K562 (cell line): ENCODE results near the gene EMC1. TPM values are rescaled to one million over a fixed set of nuclear protein-coding genes. Genes with fewer than 3 reads are reported as not detected.
A peak's percentile ranks its signal among the peaks of the same experiment; 100 is the strongest.
"Not testable (repeated sequence)": the region's sequence is repeated elsewhere in the genome, so short reads cannot be mapped to it uniquely, and the experiment has no call there.

Experiments
- ATAC-seq: fragments of 200-7000 bp; cut with Tn5 transposase; 3 replicates; pipeline ENCODE4 v1.9.1; 2020; ENCODE audit warnings: moderate library complexity
- BruUV-seq: library from RNA; stranded (reverse); fragments of 400-500 nt; replicated peaks from 2 replicates; lab custom pipeline; 2021; lab: Mats Ljungman, UMichigan
- CTCF ChIA-PET: fragments of 300-600 bp; formaldehyde crosslinking; extraction: SDS; loops from one replicate; lab custom pipeline; 2021; ENCODE audit warnings: low intra/inter-chr PET ratio; lab: Yijun Ruan, JAX
- POLR2A ChIA-PET: fragments of 300-600, 350-650 bp; sonication (Branson Sonifier 250); formaldehyde crosslinking; extraction: SDS; loops from one replicate; lab custom pipeline; 2021; ENCODE audit warnings: antibody characterized with exemption, inconsistent platforms; lab: Yijun Ruan, JAX
- DNase-seq, 4 experiments: peaks; one replicate each; pipeline versions ENCODE4 v3.0.0 to v3.0.0-alpha.2; 2011 to 2018; ENCODE audit warnings: low spot score in 3 of 4, mixed read lengths in 3 of 4; ENCODE audit errors: extremely low read depth in 1 of 4
- FAIRE-seq: peaks from 2 replicates; lab custom pipeline; 2011; peaks lifted over from hg19 to GRCh38; lab: Jason Lieb, UNC
- H2AFZ ChIP-seq: 2 replicates; pipeline ENCODE4 v1.6.0; 2011; ENCODE audit warnings: low read depth, low read length, control low read depth, inconsistent platforms
- H3K27ac ChIP-seq: fragments of 200-600 bp; 3 replicates; pipeline ENCODE4 v1.8.0; 2011; ENCODE audit warnings: low read depth, mild to moderate bottlenecking, control low read depth, inconsistent platforms, low read length, moderate library complexity, mixed read lengths; ENCODE audit errors: extremely low read depth
- H3K27me3 ChIP-seq, 2 experiments: fragments of 300-600 bp in 1 of 2; 2 replicates in 1 of 2; 3 replicates in 1 of 2; pipeline versions ENCODE4 v1.6.0 to v1.8.0; 2011; ENCODE audit warnings: inconsistent platforms in 2 of 2, low read length in 2 of 2, mild to moderate bottlenecking in 1 of 2, mixed read lengths in 1 of 2, moderate library complexity in 1 of 2; ENCODE audit not compliant: control insufficient read depth in 2 of 2, insufficient read depth in 2 of 2
- H3K36me3 ChIP-seq: fragments of 300-600 bp; 3 replicates; pipeline ENCODE4 v1.8.0; 2011; ENCODE audit warnings: mild to moderate bottlenecking, low read length, inconsistent platforms; ENCODE audit not compliant: control insufficient read depth, insufficient read depth
- H3K4me1 ChIP-seq, 2 experiments: fragments of 200-600 bp in 1 of 2; replicated peaks in 1 of 2; 2 replicates in 1 of 2; 3 replicates in 1 of 2; pipeline versions ENCODE4 v1.5.1 to v1.8.0; 2011; ENCODE audit warnings: inconsistent platforms in 2 of 2, low read length in 2 of 2, mild to moderate bottlenecking in 1 of 2, mixed read lengths in 1 of 2, moderate library complexity in 1 of 2; ENCODE audit not compliant: control insufficient read depth in 2 of 2, insufficient read depth in 2 of 2
- H3K4me2 ChIP-seq: 2 replicates; pipeline ENCODE4 v1.6.1; 2011; ENCODE audit warnings: low read length, control low read depth, inconsistent platforms, mixed read lengths; ENCODE audit not compliant: insufficient read depth
- H3K4me3 ChIP-seq: fragments of 200-600 bp; sonication (generic), shearing (Covaris generic); 2 replicates; pipeline ENCODE4 v1.5.1; 2016; ENCODE audit warnings: control low read depth, inconsistent platforms
- H3K79me2 ChIP-seq: fragments of 200-600 bp; 3 replicates; pipeline ENCODE4 v1.8.0; 2011; ENCODE audit warnings: low read length, inconsistent platforms; ENCODE audit not compliant: control insufficient read depth, insufficient read depth
- H3K9ac ChIP-seq, 2 experiments: 2 replicates each; pipeline versions ENCODE4 v1.6.0 to v1.6.1; 2011; ENCODE audit warnings: low read depth in 2 of 2, low read length in 2 of 2, control low read depth in 1 of 2, inconsistent platforms in 1 of 2, mild to moderate bottlenecking in 1 of 2, mixed read lengths in 1 of 2; ENCODE audit not compliant: insufficient read depth in 1 of 2
- H3K9me1 ChIP-seq: one replicate; pipeline ENCODE4 v1.6.0; 2011; ENCODE audit warnings: inconsistent platforms, mild to moderate bottlenecking, low read length, moderate library complexity; ENCODE audit not compliant: control insufficient read depth, insufficient read depth
- H3K9me3 ChIP-seq: replicated peaks from 2 replicates; pipeline ENCODE4 v1.5.1; 2011; ENCODE audit warnings: low read depth, low read length, inconsistent platforms; ENCODE audit not compliant: control insufficient read depth, insufficient read depth
- H4K20me1 ChIP-seq: replicated peaks from 2 replicates; pipeline ENCODE4 v1.6.1; 2011; ENCODE audit warnings: low read length, inconsistent platforms, mixed read lengths; ENCODE audit not compliant: control insufficient read depth, insufficient read depth
- NR3C1 ChIP-seq: sonication (generic); formaldehyde crosslinking; IDR thresholded peaks from 2 replicates; pipeline ENCODE4 v1.8.1; 2022; ENCODE audit warnings: missing genetic modification reagents
- RBFOX2 ChIP-seq: fragments of 200-400 bp; formaldehyde crosslinking; IDR thresholded peaks from 2 replicates; pipeline ENCODE4 v1.6.1; 2017; ENCODE audit warnings: low read depth, mild to moderate bottlenecking, low read length, moderate library complexity
- ZBTB5 ChIP-seq: fragments of 450-650 bp; IDR thresholded peaks from 2 replicates; pipeline ENCODE4 v1.6.1; 2017; ENCODE audit warnings: antibody characterized with exemption
- ZNF121 ChIP-seq: sonication (generic); formaldehyde crosslinking; conservative IDR thresholded peaks from 2 replicates; pipeline ENCODE4 v1.8.0; 2022; ENCODE audit warnings: missing genetic modification reagents
- WGBS: fragments of 100-300 bp; shearing (Covaris generic); methylation state at CpG from one replicate; pipeline ENCODE4 v1.1.6; 2016; ENCODE audit warnings: low coverage, mixed read lengths; ENCODE audit not compliant: insufficient coverage; ENCODE audit errors: missing lambda C conversion rate; 5-methylcytosine and 5-hydroxymethylcytosine counted together
- in situ Hi-C: fragments of 300-500 bp; cut with MboI; formaldehyde crosslinking; loops from 4 replicates; pipeline ENCODE4 v1.15.0; 2018; ENCODE audit warnings: inconsistent platforms, mixed read lengths
- intact Hi-C: fragments of 100-400 bp; cut with micrococcal nuclease; formaldehyde crosslinking; loops from 2 replicates; pipeline ENCODE4 v1.14.2; 2022
- polyA plus RNA-seq, 8 experiments: library from polyadenylated mRNA; depleted of rRNA in 4 of 8; stranded (reverse) in 5 of 8; unstranded in 3 of 8; fragments of >200 nt; fragmentation: Nextera tagmentation in 2 of 8; fragmentation: Illumina TruSeq in 1 of 8; extraction: Ambion mirVana in 2 of 8; extraction: Trizol in 1 of 8; gene quantifications; 2 replicates each; pipeline versions ENCODE4 v1.2.1 to v1.2.3, GENCODE V29; 2011 to 2014; ENCODE audit warnings: inconsistent platforms in 1 of 8, missing spikeins in 1 of 8
- total RNA-seq, 7 experiments: library from RNA; depleted of rRNA in 6 of 7; stranded (reverse); fragments of >200 nt in 6 of 7; fragmentation: Illumina TruSeq in 2 of 7; extraction: Trizol in 2 of 7; gene quantifications; 2 replicates each; pipeline versions ENCODE4 v1.2.1 to v1.2.3, GENCODE V29; 2011 to 2021; ENCODE audit warnings: low replicate concordance in 1 of 7

The EMC1 gene
- total and polyA plus RNA-seq, 9 of the 15 experiments (the other 6 are each of a cell fraction or from before 2014, with no cell fraction given) = 17.8 to 88.2 (median 37.4) TPM

GRCh38 chr1:19256301-19256700, 5.0 kb upstream of the EMC1 start:
- Histone ChIP-seq H3K4me1 (peaks cover 14 to 34% of the 10 kb centered on the region in 2 experiments; a peak in 4 of 5 replicates), H3K9ac (peak overlapping the region in 1 of 2 experiments; percentile 32; a peak in 1 of 4 replicates), H3K36me3 (peaks cover 84% of the 10 kb centered on the region), H3K79me2 (peaks cover 54% of the 10 kb centered on the region)
- TF ChIP-seq NR3C1 (CRISPR knock-in tag) = 0 out of 2 replicates have a peak, but pooled peaks have one; percentile 31
- H3K27me3 ChIP-seq, CTCF ChIA-PET, DNase-seq, intact Hi-C loops, H2AFZ ChIP-seq, H4K20me1 ChIP-seq, H3K9me3 ChIP-seq, BruUV-seq, H3K9me1 ChIP-seq, H3K27ac ChIP-seq, H3K4me2 ChIP-seq, FAIRE-seq, ATAC-seq, H3K4me3 ChIP-seq, in situ Hi-C loops: not testable (repeated sequence)
- POLR2A ChIA-PET = interaction anchor here (1.0 to 2.2 kb wide), 4 partner anchors 9 to 225 kb away, joined by 3 to 9 read pairs (median 4); no protein-coding TSS in a partner anchor
- WGBS = 98% methylated on average over 5 of the region's 5 CpGs

- H3K4me3 ChIP-seq = no peak overlapping the region
- intact Hi-C loops = no loop called here
- 93% methylated on average over 4 of the region's 4 CpGs for WGBS
Measured at GRCh38 chr1:19255288-19255687, 4.0 kb upstream of the EMC1 start.

More at GRCh38 chr1:19255288-19255687, 4.0 kb upstream of the EMC1 start:
- FAIRE-seq (no peak), ATAC-seq (no peak), DNase-seq (no peak)
- H3K27ac ChIP-seq = no peak overlapping the region
- H3K4me2 ChIP-seq = no peak overlapping the region
- BruUV-seq = no TSS peak
- in situ Hi-C loops = no loop called here
- peaks cover 4% of the 10 kb centered on the region for H4K20me1 ChIP-seq
- H3K9ac ChIP-seq = no peak overlapping the region
- no peak overlapping the region for H2AFZ ChIP-seq
- H3K9me1 ChIP-seq = peaks cover 3% of the 10 kb centered on the region
- H3K79me2 ChIP-seq = peaks cover 64% of the 10 kb centered on the region
- H3K36me3 ChIP-seq = peaks cover 76% of the 10 kb centered on the region
- POLR2A ChIA-PET = interaction anchor here (0.6 to 1.6 kb wide), 7 partner anchors 9 to 226 kb away, joined by 3 to 6 read pairs (median 3); no protein-coding TSS in a partner anchor
- no peaks in the 10 kb centered on the region for H3K9me3 ChIP-seq
- TF ChIP-seq ZBTB5 (no peak), RBFOX2 (peak; percentile 14; the same call in 1 of the 2 replicates), ZNF121 (CRISPR knock-in tag) (0 out of 2 replicates have a peak, but pooled peaks have one; percentile 5)
- H3K4me1 ChIP-seq = peaks cover 14 to 27% of the 10 kb centered on the region in 2 experiments; a peak in 4 of 5 replicates
- CTCF ChIA-PET = no interaction called here
- H3K27me3 ChIP-seq = no peaks in the 10 kb centered on the region
